Activated CD8-positive, alpha-beta memory T cell treated with anti-CD3 and anti-CD28 coated beads, Interleukin-2, amount 10 ng/mL, durations not matched to agents 7 days and 5 days (primary cell): ENCODE results near the gene MAPK1. TPM values are rescaled to one million over a fixed set of nuclear protein-coding genes. Genes with fewer than 3 reads are reported as not detected.
"Not testable (repeated sequence)": the region's sequence is repeated elsewhere in the genome, so short reads cannot be mapped to it uniquely, and the experiment has no call there.

ENCODE experiments used
- ATAC-seq: fragments of 150-1000 bp; cut with Tn5 transposase; one replicate; pipeline ENCODE4 v1.10.0; 2021; ENCODE audit warnings: moderate library complexity
- CTCF ChIA-PET: fragments of 350-600 bp; sonication (Branson Sonifier 250); formaldehyde crosslinking; loops from one replicate; lab custom pipeline; 2021; ENCODE audit warnings: antibody characterized with exemption; lab: Charles Lee
- DNase-seq: peaks from one replicate; pipeline ENCODE4 v3.0.0-alpha.2; 2020
- H3K27ac Mint-ChIP-seq: one replicate; pipeline ENCODE4 v1.8.0; 2021; ENCODE audit warnings: mild to moderate bottlenecking, mixed read lengths
- H3K27me3 Mint-ChIP-seq: one replicate; pipeline ENCODE4 v1.8.0; 2021; ENCODE audit warnings: mixed read lengths
- H3K36me3 Mint-ChIP-seq: one replicate; pipeline ENCODE4 v1.8.0; 2021; ENCODE audit warnings: mild to moderate bottlenecking, mixed read lengths
- H3K4me1 Mint-ChIP-seq: one replicate; pipeline ENCODE4 v1.8.0; 2021; ENCODE audit warnings: mixed read lengths
- H3K4me3 Mint-ChIP-seq: one replicate; pipeline ENCODE4 v1.8.0; 2021; ENCODE audit warnings: mild to moderate bottlenecking, moderate library complexity, mixed read lengths
- H3K9me3 Mint-ChIP-seq: one replicate; pipeline ENCODE4 v1.8.0; 2022; ENCODE audit warnings: low read depth, mixed read lengths
- total RNA-seq, 2 experiments: library from RNA; stranded (reverse); gene quantifications; one replicate each; pipeline ENCODE4 v1.2.3, GENCODE V29; 2021

MAPK1 gene
- total RNA-seq = 100 to 1,000 TPM; 110 to 112 TPM

GRCh38 chr22:21867528-21868266 is at the start of gene MAPK1:
MAPK1 (minus strand) TSS chr22:21867645; CDS start chr22:21867440, 205 bp downstream.
- Mint-ChIP-seq H3K27me3 (peaks cover 19% of the 10 kb centered on the region), H3K36me3 (peaks cover 21% of the 10 kb centered on the region), H3K4me1 (peaks cover 33% of the 10 kb centered on the region), H3K27ac (peak within 1 kb of the TSS; percentile 89), H3K9me3 (no peaks in the 10 kb centered on the region), H3K4me3 (peak within 1 kb of the TSS; percentile 86)
- ATAC-seq (peak; percentile 95), DNase-seq (peak; percentile 95)
- CTCF ChIA-PET = interaction anchor here (0.6 to 2.0 kb wide), 8 partner anchors 10 to 221 kb away, joined by 3 to 8 read pairs (median 4); partner anchors contain the start of gene PPM1F

- H3K27ac Mint-ChIP-seq = no peak overlapping the region
- H3K9me3 Mint-ChIP-seq = no peaks in the 10 kb centered on the region
- DNase-seq (no peak), ATAC-seq (no peak)
- no peaks in the 10 kb centered on the region for H3K27me3 Mint-ChIP-seq
- no peaks in the 10 kb centered on the region for H3K4me1 Mint-ChIP-seq
- CTCF ChIA-PET = interaction anchor here (0.9 to 4.2 kb wide), 2 partner anchors 21 to 203 kb away, joined by 3 to 18 read pairs; no protein-coding TSS in a partner anchor
- H3K36me3 Mint-ChIP-seq = no peaks in the 10 kb centered on the region
- no peak overlapping the region for H3K4me3 Mint-ChIP-seq
These were observed 49.0 kb upstream of the MAPK1 start for GRCh38 chr22:21916309-21916918.

- ATAC-seq (no peak), DNase-seq (no peak)
- no peaks in the 10 kb centered on the region for H3K4me1 Mint-ChIP-seq
- CTCF ChIA-PET = interaction anchor here (0.9 to 4.2 kb wide), 2 partner anchors 22 to 202 kb away, joined by 3 to 18 read pairs; no protein-coding TSS in a partner anchor
- no peaks in the 10 kb centered on the region for H3K9me3 Mint-ChIP-seq
- peaks cover 2% of the 10 kb centered on the region for H3K27me3 Mint-ChIP-seq
- H3K27ac Mint-ChIP-seq = no peak overlapping the region
- no peak overlapping the region for H3K4me3 Mint-ChIP-seq
- no peaks in the 10 kb centered on the region for H3K36me3 Mint-ChIP-seq
These were observed 48.3 kb upstream of the MAPK1 start for GRCh38 chr22:21915624-21916308.

GRCh38 chr22:21914033-21914642 is 46.7 kb upstream of the MAPK1 start:
- not testable (repeated sequence) for H3K4me3 Mint-ChIP-seq, H3K27ac Mint-ChIP-seq, DNase-seq, H3K9me3 Mint-ChIP-seq, H3K36me3 Mint-ChIP-seq, H3K4me1 Mint-ChIP-seq, H3K27me3 Mint-ChIP-seq, ATAC-seq
- CTCF ChIA-PET = interaction anchor here (4.2 kb wide), 1 partner anchor 24 kb away, joined by 18 read pairs; no protein-coding TSS in a partner anchor

GRCh38 chr22:21910367-21910766 is 42.9 kb upstream of the MAPK1 start:
- CTCF ChIA-PET = interaction anchor here (1.3 kb wide), 1 partner anchor 62 kb away, joined by 3 read pairs; no protein-coding TSS in a partner anchor
- H3K27ac Mint-ChIP-seq, H3K4me3 Mint-ChIP-seq: not testable (repeated sequence)

GRCh38 chr22:21909871-21910270 is 42.4 kb upstream of the MAPK1 start:
- CTCF ChIA-PET = interaction anchor here (1.3 kb wide), 1 partner anchor 63 kb away, joined by 3 read pairs; no protein-coding TSS in a partner anchor
- no peaks in the 10 kb centered on the region for H3K9me3 Mint-ChIP-seq
- H3K27ac Mint-ChIP-seq = no peak overlapping the region
- no peaks in the 10 kb centered on the region for H3K36me3 Mint-ChIP-seq
- no peaks in the 10 kb centered on the region for H3K4me1 Mint-ChIP-seq
- peaks cover 2% of the 10 kb centered on the region for H3K27me3 Mint-ChIP-seq
- DNase-seq (no peak), ATAC-seq (no peak)
- no peak overlapping the region for H3K4me3 Mint-ChIP-seq

More at GRCh38 chr22:21910367-21910766, 42.9 kb upstream of the MAPK1 start:
- not testable (repeated sequence) for H3K27me3 Mint-ChIP-seq, H3K36me3 Mint-ChIP-seq, DNase-seq, H3K4me1 Mint-ChIP-seq, ATAC-seq, H3K9me3 Mint-ChIP-seq

- Mint-ChIP-seq H3K4me1 (no peaks in the 10 kb centered on the region), H3K36me3 (no peaks in the 10 kb centered on the region), H3K4me3 (no peak overlapping the region), H3K27ac (no peak overlapping the region), H3K9me3 (no peaks in the 10 kb centered on the region), H3K27me3 (peaks cover 2% of the 10 kb centered on the region)
- ATAC-seq = no peak
- no peak for DNase-seq
- CTCF ChIA-PET = interaction anchor here (0.7 kb wide), 2 partner anchors 147 to 194 kb away, joined by 3 read pairs; no protein-coding TSS in a partner anchor
These were observed 40.4 kb upstream of the MAPK1 start for GRCh38 chr22:21907638-21908522.

- H3K27me3 Mint-ChIP-seq, H3K4me1 Mint-ChIP-seq, H3K4me3 Mint-ChIP-seq, H3K36me3 Mint-ChIP-seq, ATAC-seq, H3K27ac Mint-ChIP-seq, DNase-seq, CTCF ChIA-PET, H3K9me3 Mint-ChIP-seq: not testable (repeated sequence)
These were observed 37.8 kb upstream of the MAPK1 start for GRCh38 chr22:21905234-21905633.

- H3K27ac Mint-ChIP-seq = no peak overlapping the region
- no peaks in the 10 kb centered on the region for H3K9me3 Mint-ChIP-seq
- H3K4me1 Mint-ChIP-seq = peaks cover 3% of the 10 kb centered on the region
- no peak overlapping the region for H3K4me3 Mint-ChIP-seq
- peaks cover 5% of the 10 kb centered on the region for H3K27me3 Mint-ChIP-seq
- no peaks in the 10 kb centered on the region for H3K36me3 Mint-ChIP-seq
- DNase-seq (no peak), ATAC-seq (no peak)
- CTCF ChIA-PET = no interaction called here
These were observed 36.9 kb upstream of the MAPK1 start for GRCh38 chr22:21904250-21904789.

- Mint-ChIP-seq H3K9me3 (no peaks in the 10 kb centered on the region), H3K4me3 (no peak overlapping the region), H3K36me3 (no peaks in the 10 kb centered on the region), H3K27me3 (peaks cover 5% of the 10 kb centered on the region), H3K4me1 (peaks cover 3% of the 10 kb centered on the region), H3K27ac (no peak overlapping the region)
- DNase-seq (no peak), ATAC-seq (no peak)
- CTCF ChIA-PET = no interaction called here
These were observed 35.8 kb upstream of the MAPK1 start for GRCh38 chr22:21903283-21903682.

- H3K4me1 Mint-ChIP-seq = peaks cover 3% of the 10 kb centered on the region
- no peaks in the 10 kb centered on the region for H3K9me3 Mint-ChIP-seq
- H3K36me3 Mint-ChIP-seq = no peaks in the 10 kb centered on the region
- peaks cover 5% of the 10 kb centered on the region for H3K27me3 Mint-ChIP-seq
- H3K27ac Mint-ChIP-seq = no peak overlapping the region
- ATAC-seq = no peak
- DNase-seq = no peak
- CTCF ChIA-PET = no interaction called here
- H3K4me3 Mint-ChIP-seq = no peak overlapping the region
These were observed 35.0 kb upstream of the MAPK1 start for GRCh38 chr22:21902296-21903087.
